ENCODE results near the gene RHOG. TPM values are rescaled to one million over a fixed set of nuclear protein-coding genes. Genes with fewer than 3 reads are reported as not detected.
A peak's percentile ranks its signal among the peaks of the same experiment; 100 is the strongest.

RHOG gene
- total RNA-seq, 1 experiment from 2014 or later = 33.6 TPM

GRCh38 chr11:3831378-3832239 lies 9.2 kb downstream of the RHOG start:
- peaks cover 47% of the 10 kb centered on the region for H3K4me1 Mint-ChIP-seq
- POLR2A ChIA-PET = no interaction called here
- H3K4me3 Mint-ChIP-seq = no peak overlapping the region
- H3K27ac Mint-ChIP-seq = 0 out of 2 replicates have a peak overlapping the region, but pooled peaks have one; percentile 5
- H3K36me3 Mint-ChIP-seq = peaks cover 32% of the 10 kb centered on the region
- ATAC-seq (no peak), DNase-seq (ENCODE audit: low spot score) (no peak)
- no peaks in the 10 kb centered on the region for H3K9me3 Mint-ChIP-seq
- TF ChIP-seq ZSCAN18 (CRISPR knock-in tag; IDR thresholded peaks at IDR 0.05) (no peak), E2F5 (CRISPR knock-in tag; IDR thresholded peaks at IDR 0.05) (no peak), HMGXB4 (CRISPR knock-in tag; IDR thresholded peaks at IDR 0.05) (no peak), MYBL2 (CRISPR knock-in tag; IDR thresholded peaks at IDR 0.05) (no peak), USF2 (CRISPR knock-in tag; IDR thresholded peaks at IDR 0.05) (no peak), FOXK1 (CRISPR knock-in tag; IDR thresholded peaks at IDR 0.05) (no peak), ZNF263 (CRISPR knock-in tag; IDR thresholded peaks at IDR 0.05; ENCODE audit: low read depth) (no peak), CBFB (CRISPR knock-in tag; IDR thresholded peaks at IDR 0.05; ENCODE audit: low read depth) (no peak), ZNF317 (CRISPR knock-in tag; IDR thresholded peaks at IDR 0.05; ENCODE audit: borderline replicate concordance, low read depth) (0 out of 2 replicates have a peak, but pooled peaks have one; percentile 51)
- CTCF ChIA-PET = interaction anchor here (0.6 to 4.4 kb wide), 3 partner anchors 9 to 176 kb away, joined by 3 to 23 read pairs (median 3); partner anchors contain the start of gene RHOG
- H3K27me3 Mint-ChIP-seq (ENCODE audit: low read depth) = no peaks in the 10 kb centered on the region

- Mint-ChIP-seq H3K36me3 (peaks cover 37% of the 10 kb centered on the region), H3K27ac (no peak overlapping the region), H3K4me3 (no peak overlapping the region), H3K4me1 (peaks cover 50% of the 10 kb centered on the region), H3K9me3 (no peaks in the 10 kb centered on the region), H3K27me3 (ENCODE audit: low read depth) (no peaks in the 10 kb centered on the region)
- no peak for ATAC-seq
- no peak for DNase-seq (ENCODE audit: low spot score)
- POLR2A ChIA-PET = no interaction called here
- CTCF ChIA-PET = interaction anchor here (0.6 to 4.4 kb wide), 3 partner anchors 10 to 175 kb away, joined by 3 to 23 read pairs (median 3); partner anchors contain the start of gene RHOG
- no peak for TF ChIP-seq ZNF396 (CRISPR knock-in tag; IDR thresholded peaks at IDR 0.05; ENCODE audit: borderline replicate concordance)
- TF ChIP-seq FOXK1 (CRISPR knock-in tag; IDR thresholded peaks at IDR 0.05) = no peak
- no peak for TF ChIP-seq USF1 (CRISPR knock-in tag; IDR thresholded peaks at IDR 0.05)
- no peak for TF ChIP-seq JUN (CRISPR knock-in tag; IDR thresholded peaks at IDR 0.05)
- TF ChIP-seq CDX4 (CRISPR knock-in tag; IDR thresholded peaks at IDR 0.05; ENCODE audit: borderline replicate concordance) = no peak
- no peak for TF ChIP-seq PREB (CRISPR knock-in tag; IDR thresholded peaks at IDR 0.05; ENCODE audit: borderline replicate concordance)
- no peak for TF ChIP-seq ZNF532 (CRISPR knock-in tag; IDR thresholded peaks at IDR 0.05; ENCODE audit: borderline replicate concordance)
- no peak for TF ChIP-seq KAT7 (CRISPR knock-in tag; IDR thresholded peaks at IDR 0.05; ENCODE audit: borderline replicate concordance)
These were observed 10.0 kb downstream of the RHOG start for GRCh38 chr11:3830730-3831129.
